HepG2 (cell line): ENCODE data around the gene AADAT. TPM values are rescaled to one million over a fixed set of nuclear protein-coding genes. Genes with fewer than 3 reads are reported as not detected.
A peak's percentile ranks its signal among the peaks of the same experiment; 100 is the strongest.

Experiments used
- ARNTL ChIP-seq: sonication (generic); formaldehyde crosslinking; IDR thresholded peaks from 2 replicates; pipeline ENCODE4 v1.4.0; 2020; ENCODE audit warnings: mild to moderate bottlenecking, missing genetic modification reagents
- ASH2L ChIP-seq: fragments of 300-600, 200-600 bp; sonication (generic); IDR thresholded peaks from 2 replicates; pipeline ENCODE4 v1.7.0; 2017; ENCODE audit warnings: low read depth, mild to moderate bottlenecking, moderate library complexity, mixed read lengths, low read length; ENCODE audit not compliant: insufficient read length
- DRAP1 ChIP-seq: IDR thresholded peaks from 2 replicates; pipeline ENCODE4 v1.6.1; 2016; ENCODE audit warnings: missing genetic modification reagents, missing compliant biosample characterization
- FOSL1 ChIP-seq: sonication (generic); formaldehyde crosslinking; IDR thresholded peaks from 2 replicates; pipeline ENCODE4 v1.9.0; 2021; ENCODE audit warnings: missing genetic modification reagents, borderline replicate concordance
- MEF2D ChIP-seq: sonication (generic); formaldehyde crosslinking; IDR thresholded peaks from 2 replicates; pipeline ENCODE4 v1.5.1; 2020; ENCODE audit warnings: mild to moderate bottlenecking, missing genetic modification reagents
- SMC3 ChIP-seq: IDR thresholded peaks from 2 replicates; pipeline ENCODE4 v1.6.1; 2011; ENCODE audit warnings: low read length, improper control_type of control experiment
- SUZ12 ChIP-seq: fragments of 150-350 bp; IDR thresholded peaks from 2 replicates; pipeline ENCODE4 v1.6.1; 2014; ENCODE audit warnings: low read depth, low read length
- YEATS4 ChIP-seq: sonication (generic); formaldehyde crosslinking; IDR thresholded peaks from 2 replicates; pipeline ENCODE4 v1.4.0; 2020; ENCODE audit warnings: missing genetic modification reagents, borderline replicate concordance
- ZNF24 ChIP-seq: fragments of 450-650 bp; IDR thresholded peaks from 2 replicates; pipeline ENCODE4 v1.6.1; 2017; ENCODE audit warnings: antibody characterized with exemption, mild to moderate bottlenecking
- ZNF274 ChIP-seq: sonication (generic); formaldehyde crosslinking; IDR thresholded peaks from 2 replicates; pipeline ENCODE4 v1.5.1; 2020; ENCODE audit warnings: mild to moderate bottlenecking, missing genetic modification reagents
- ZNF792 ChIP-seq: IDR thresholded peaks from 2 replicates; pipeline ENCODE4 v1.6.1; 2016
- ZNF879 ChIP-seq: sonication (generic); formaldehyde crosslinking; IDR thresholded peaks from 2 replicates; pipeline ENCODE4 v1.8.1; 2023; ENCODE audit warnings: missing genetic modification reagents
- polyA plus RNA-seq, 8 experiments: library from polyadenylated mRNA; depleted of rRNA in 3 of 8; stranded (reverse) in 7 of 8; unstranded in 1 of 8; fragments of >200 nt; fragmentation: Illumina TruSeq in 4 of 8; extraction: Trizol in 4 of 8; gene quantifications; 2 replicates each; pipeline versions ENCODE4 v1.2.1 to v1.2.3, GENCODE V29; 2011 to 2016; ENCODE audit warnings: low read depth in 4 of 8, missing spikeins in 1 of 8, mixed read lengths in 1 of 8; ENCODE audit not compliant: insufficient read depth in 1 of 8
- total RNA-seq, 5 experiments: library from RNA; depleted of rRNA; stranded (reverse); fragments of >200 nt; fragmentation: Illumina TruSeq; extraction: Trizol; gene quantifications; 2 replicates each; pipeline ENCODE4 v1.2.3, GENCODE V29; 2016; ENCODE audit warnings: low read depth in 1 of 5
- TF ChIP-seq, protein P1 (sequence below): IDR thresholded peaks from 2 replicates; pipeline ENCODE4 v1.6.1; 2016
- TF ChIP-seq, protein P2 (sequence below): sonication (generic); formaldehyde crosslinking; IDR thresholded peaks from 2 replicates; pipeline ENCODE4 v1.4.0; 2020; ENCODE audit warnings: missing genetic modification reagents
- TF ChIP-seq, protein P3 (sequence below): sonication (generic); formaldehyde crosslinking; IDR thresholded peaks from 2 replicates; pipeline ENCODE4 v1.8.0; 2022; ENCODE audit warnings: mild to moderate bottlenecking, missing genetic modification reagents, borderline replicate concordance

Gene AADAT
- total and polyA plus RNA-seq, 2 of the 13 experiments (the other 11 are each of a cell fraction or from before 2014, with no cell fraction given), result 6.1 to 9.1 TPM

DNA sequence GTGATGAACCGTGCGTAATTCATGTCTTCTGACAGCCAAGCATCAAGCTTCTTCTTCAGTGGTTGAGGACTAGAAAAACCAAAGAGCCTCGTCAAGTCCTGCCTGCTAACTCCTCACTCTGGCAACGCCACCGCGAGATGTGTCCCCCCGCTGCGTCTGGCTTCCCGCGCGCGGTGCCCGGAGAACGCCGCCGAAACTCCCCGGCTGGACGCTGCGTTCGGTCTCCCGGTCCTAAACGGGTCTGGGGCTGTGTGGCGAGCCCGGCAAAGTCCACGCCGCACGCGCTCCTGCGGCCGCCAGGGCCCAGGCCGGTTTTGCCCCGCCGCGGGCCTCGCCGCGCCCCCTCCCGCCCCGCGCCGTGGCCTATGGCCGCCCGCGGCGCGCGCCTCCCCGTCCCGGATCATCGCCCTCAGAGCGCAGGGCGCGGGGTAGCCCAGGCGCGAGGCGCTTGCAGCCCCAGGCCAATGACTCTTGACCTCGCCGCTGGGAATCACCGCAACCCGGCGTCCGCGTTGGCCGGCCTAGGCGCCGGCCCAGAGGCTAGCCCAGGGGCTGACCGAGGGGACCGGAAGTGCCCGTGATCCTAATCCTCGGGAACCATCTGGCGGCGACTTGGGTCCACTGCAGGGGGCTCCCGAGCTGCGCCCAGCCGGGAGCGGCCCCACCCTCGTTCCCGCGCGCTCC is at the start of gene AADAT (continued):
- TF ChIP-seq, protein P1, sequence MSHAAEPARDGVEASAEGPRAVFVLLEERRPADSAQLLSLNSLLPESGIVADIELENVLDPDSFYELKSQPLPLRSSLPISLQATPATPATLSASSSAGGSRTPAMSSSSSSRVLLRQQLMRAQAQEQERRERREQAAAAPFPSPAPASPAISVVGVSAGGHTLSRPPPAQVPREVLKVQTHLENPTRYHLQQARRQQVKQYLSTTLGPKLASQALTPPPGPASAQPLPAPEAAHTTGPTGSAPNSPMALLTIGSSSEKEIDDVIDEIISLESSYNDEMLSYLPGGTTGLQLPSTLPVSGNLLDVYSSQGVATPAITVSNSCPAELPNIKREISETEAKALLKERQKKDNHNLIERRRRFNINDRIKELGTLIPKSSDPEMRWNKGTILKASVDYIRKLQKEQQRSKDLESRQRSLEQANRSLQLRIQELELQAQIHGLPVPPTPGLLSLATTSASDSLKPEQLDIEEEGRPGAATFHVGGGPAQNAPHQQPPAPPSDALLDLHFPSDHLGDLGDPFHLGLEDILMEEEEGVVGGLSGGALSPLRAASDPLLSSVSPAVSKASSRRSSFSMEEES (CRISPR knock-in tag), result no peak
- TF ChIP-seq SMC3, result no peak
- TF ChIP-seq, protein P2, sequence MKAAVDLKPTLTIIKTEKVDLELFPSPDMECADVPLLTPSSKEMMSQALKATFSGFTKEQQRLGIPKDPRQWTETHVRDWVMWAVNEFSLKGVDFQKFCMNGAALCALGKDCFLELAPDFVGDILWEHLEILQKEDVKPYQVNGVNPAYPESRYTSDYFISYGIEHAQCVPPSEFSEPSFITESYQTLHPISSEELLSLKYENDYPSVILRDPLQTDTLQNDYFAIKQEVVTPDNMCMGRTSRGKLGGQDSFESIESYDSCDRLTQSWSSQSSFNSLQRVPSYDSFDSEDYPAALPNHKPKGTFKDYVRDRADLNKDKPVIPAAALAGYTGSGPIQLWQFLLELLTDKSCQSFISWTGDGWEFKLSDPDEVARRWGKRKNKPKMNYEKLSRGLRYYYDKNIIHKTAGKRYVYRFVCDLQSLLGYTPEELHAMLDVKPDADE (CRISPR knock-in tag), result no peak
- TF ChIP-seq ASH2L, result peak; percentile 63
- TF ChIP-seq ZNF24, result no peak
- TF ChIP-seq, protein P3, sequence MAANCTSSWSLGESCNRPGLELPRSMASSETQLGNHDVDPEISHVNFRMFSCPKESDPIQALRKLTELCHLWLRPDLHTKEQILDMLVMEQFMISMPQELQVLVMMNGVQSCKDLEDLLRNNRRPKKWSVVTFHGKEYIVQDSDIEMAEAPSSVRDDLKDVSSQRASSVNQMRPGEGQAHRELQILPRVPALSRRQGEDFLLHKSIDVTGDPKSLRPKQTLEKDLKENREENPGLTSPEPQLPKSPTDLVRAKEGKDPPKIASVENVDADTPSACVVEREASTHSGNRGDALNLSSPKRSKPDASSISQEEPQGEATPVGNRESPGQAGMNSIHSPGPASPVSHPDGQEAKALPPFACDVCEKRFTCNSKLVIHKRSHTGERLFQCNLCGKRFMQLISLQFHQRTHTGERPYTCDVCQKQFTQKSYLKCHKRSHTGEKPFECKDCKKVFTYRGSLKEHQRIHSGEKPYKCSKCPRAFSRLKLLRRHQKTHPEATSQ (CRISPR knock-in tag), result peak; percentile 73; the same call in 1 of the 2 replicates
- no peak for TF ChIP-seq DRAP1 (CRISPR knock-in tag)
- no peak for TF ChIP-seq MEF2D (CRISPR knock-in tag)
- no peak for TF ChIP-seq FOSL1
- TF ChIP-seq ARNTL (CRISPR knock-in tag), result 0 out of 2 replicates have a peak, but pooled peaks have one; percentile 43
- TF ChIP-seq ZNF879 (CRISPR knock-in tag), result no peak; the same call in 1 of the 2 replicates
- TF ChIP-seq YEATS4 (CRISPR knock-in tag), result peak; percentile 75; the same call in 1 of the 2 replicates
- no peak for TF ChIP-seq ZNF792 (CRISPR knock-in tag)
- TF ChIP-seq ZNF274 (CRISPR knock-in tag), result no peak
- TF ChIP-seq SUZ12, result no peak
- TF ChIP-seq, all 625 proteins: peak for 184
